UCSD-AML1 (cell line): ENCODE data around the gene PLA2G2F.

ENCODE experiments used
- DNase-seq: peaks from one replicate; lab custom pipeline; 2025; ENCODE audit not compliant: unreplicated experiment; lab: John Stamatoyannopoulos, UW

Gene PLA2G2F

GRCh38 chr1:20138961-20139550 lies at the start of gene PLA2G2F:
PLA2G2F (plus strand) TSS chr1:20139323; CDS start chr1:20139428, 105 bp downstream.
- DNase-seq: no peak

DNA sequence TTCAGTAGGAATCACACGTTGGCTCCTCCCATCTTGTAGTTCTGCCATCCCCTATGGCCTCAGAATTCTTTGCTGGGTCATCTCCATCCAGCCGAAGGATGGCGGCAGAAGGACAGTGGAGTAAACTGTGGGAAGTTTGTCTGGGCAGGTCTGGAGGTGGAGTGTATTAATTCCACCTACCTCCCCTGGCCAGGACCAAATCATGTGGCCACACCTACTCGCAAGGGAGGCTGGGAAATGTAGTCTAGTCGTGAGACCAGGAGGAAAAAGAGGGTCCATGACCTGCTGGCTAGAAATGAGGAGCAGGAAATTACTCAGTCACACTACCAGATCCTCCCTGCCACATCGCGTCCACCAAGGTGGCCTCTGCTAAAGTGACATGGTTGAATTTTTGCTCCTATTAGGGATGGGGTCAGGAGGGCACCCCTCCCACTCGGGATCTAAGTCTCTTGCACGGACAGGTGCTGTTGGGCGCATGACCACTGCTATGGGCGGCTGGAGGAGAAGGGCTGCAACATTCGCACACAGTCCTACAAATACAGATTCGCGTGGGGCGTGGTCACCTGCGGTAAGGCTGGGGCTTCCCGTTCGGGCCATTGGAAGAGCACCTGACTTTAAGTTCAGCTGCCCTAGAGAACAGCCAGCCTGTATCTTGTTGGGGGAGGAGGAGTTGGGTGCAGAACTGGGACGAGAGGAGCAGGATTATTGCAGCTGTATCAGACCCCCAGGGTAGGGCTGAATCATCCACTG lies 49.6 kb upstream of the PLA2G2F start:
- DNase-seq: no peak

DNA sequence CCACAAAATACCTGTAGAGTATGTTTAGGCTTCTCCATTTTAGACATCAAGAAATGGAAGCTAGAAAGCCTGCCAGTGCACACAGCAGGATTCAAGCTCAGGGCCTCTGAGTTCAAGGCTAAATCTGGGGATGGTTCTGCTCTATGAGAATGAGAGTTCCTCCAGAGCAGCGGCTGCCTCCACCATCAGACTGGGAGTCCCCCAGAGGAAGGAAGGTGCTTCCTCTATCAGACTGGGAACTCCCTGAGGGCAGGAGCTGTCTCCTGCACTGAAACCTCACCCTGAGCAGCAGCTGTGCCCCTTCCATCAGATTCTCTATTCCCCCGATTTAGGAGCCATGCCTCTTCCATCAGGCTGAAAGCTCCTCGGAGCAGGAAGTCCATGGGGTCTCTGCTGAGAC lies 49.0 kb upstream of the PLA2G2F start:
- DNase-seq: no peak

- DNase-seq: no peak
These were observed 48.5 kb upstream of the PLA2G2F start for GRCh38 chr1:20090641-20091040.

DNA sequence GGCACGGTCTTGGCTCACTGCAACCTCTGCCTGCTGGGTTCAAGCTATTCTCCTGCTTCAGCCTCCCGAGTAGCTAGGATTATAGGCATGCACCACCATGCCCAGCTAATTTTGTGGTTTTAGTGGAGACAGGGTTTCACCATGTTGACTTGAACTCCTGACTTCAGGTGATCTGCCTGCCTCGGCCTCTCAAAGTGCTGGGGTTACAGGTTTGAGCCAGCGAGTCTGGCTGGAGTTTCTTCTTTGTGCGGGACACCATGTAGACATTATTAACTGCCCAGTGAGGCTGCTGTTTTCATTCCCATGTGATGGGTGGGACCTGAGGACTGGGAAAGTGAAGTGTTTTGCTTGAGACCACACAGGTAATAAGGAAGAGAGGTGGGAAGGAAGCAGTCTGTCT lies 45.8 kb upstream of the PLA2G2F start:
- no peak for DNase-seq

- no peak for DNase-seq
These were observed 45.2 kb upstream of the PLA2G2F start for GRCh38 chr1:20093940-20094391.

GRCh38 chr1:20095564-20096434 lies 43.3 kb upstream of the PLA2G2F start:
- DNase-seq: no peak

DNA sequence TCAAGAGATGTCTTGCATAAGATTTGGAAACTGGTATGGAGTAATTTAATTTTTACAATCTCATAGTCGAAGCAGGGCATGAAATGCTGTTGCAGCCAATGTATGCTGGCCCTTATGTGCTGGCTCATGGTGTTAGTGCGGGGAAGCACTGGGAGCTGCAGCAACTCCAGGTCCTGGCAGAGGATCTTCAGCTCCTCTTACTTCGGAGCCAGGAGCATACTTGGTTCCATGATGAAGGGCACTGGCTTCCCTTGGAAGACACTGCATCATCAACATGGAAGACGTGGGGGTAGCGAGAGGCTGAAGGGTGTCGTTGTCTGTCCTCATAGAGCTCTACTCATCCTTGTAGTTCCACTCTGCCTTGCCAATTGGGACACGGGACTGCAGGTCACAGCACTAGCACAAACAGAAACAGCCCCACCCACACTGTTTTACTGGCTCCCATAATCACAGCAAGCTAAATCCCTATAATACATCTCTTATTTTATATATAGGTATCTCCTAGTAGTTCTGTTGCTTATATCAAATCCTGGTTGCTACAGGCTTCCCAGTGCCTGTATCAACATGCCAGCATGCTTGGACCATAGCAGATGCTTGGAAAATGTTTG lies 42.2 kb upstream of the PLA2G2F start:
- no peak for DNase-seq

DNA sequence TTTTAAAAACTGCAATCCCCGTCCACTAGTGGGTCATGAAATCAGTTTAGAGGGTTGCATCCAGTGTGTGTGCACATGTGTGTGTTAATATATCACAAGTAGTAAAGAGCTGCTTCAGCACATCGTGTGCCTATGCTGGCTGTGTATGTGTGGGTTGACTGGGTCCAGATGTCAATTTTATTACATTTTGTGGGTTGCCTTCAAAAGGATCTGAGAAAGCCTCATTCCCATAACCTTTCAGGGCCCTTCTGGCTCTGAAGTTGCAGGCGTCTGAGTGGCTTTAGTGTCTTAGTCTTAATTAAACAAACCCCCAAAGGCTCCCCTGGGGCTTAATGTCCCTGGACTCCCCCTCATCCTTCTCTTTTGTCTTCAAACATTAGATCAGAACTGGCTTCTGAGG lies 39.6 kb upstream of the PLA2G2F start:
- DNase-seq: no peak

DNA sequence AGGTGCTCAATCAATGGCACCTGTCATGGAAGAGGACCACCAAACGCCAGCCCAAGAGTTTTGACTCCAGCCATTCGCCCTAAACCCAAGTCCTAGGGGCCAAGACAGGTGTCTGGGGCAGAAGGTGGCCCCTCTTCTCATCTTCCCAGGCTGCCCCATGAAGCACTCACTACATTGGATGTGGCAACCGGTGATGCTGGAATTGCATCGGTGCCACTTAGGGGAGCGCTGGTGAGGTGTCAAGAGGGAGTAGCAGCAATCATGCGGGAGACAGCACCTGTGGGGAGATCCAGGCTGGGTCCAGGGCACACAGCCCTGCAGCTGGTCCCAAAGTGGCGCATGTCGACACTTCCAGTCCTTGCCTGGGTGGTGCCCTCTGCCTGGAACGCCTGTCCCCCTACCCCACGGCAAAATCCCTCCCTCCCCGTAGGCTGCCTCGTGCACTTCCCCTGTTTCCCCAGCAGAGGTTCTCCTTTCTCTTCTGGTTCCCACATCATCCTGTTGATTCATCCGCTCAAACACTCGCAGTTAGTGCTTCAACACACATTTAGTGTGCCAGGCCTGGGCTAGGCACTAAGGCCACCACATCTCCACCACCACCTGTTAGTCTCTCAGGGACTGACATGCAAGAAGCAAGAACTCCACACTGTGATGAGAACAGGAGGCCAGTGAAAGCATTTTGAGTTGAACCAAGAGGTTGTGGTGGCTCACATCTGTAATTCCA lies 38.3 kb upstream of the PLA2G2F start:
- peak; percentile 50 for DNase-seq

GRCh38 chr1:20102875-20103274 lies 36.2 kb upstream of the PLA2G2F start:
- DNase-seq: no peak

GRCh38 chr1:20105856-20106255 lies 33.3 kb upstream of the PLA2G2F start:
- no peak for DNase-seq

DNA sequence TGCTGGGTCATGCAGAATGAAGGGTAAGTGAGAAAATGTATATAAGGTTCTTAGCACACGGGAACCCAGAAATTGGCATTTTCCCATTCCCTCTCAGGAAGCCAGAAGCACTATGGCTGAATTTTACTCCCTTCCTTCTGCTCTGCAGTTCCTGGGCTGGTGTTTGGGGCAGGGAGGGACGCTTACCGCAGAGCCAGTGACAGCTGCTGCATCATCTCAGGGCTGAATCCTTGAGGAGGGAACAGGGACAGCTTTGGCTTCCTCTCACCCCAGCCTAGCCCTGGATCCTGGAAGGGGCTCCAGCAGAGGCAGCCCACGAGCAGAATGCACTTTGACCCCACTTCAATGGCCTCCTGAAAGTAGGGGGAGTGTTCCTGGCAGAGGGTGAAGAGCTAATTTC lies 31.8 kb upstream of the PLA2G2F start:
- DNase-seq: no peak

- DNase-seq: no peak
These were observed 31.3 kb upstream of the PLA2G2F start for GRCh38 chr1:20107796-20108195.

- no peak for DNase-seq
These were observed 30.6 kb upstream of the PLA2G2F start for GRCh38 chr1:20108366-20109123.

- no peak for DNase-seq
These were observed 29.8 kb upstream of the PLA2G2F start for GRCh38 chr1:20109223-20109856.

GRCh38 chr1:20110679-20111078 lies 28.4 kb upstream of the PLA2G2F start:
- no peak for DNase-seq

DNA sequence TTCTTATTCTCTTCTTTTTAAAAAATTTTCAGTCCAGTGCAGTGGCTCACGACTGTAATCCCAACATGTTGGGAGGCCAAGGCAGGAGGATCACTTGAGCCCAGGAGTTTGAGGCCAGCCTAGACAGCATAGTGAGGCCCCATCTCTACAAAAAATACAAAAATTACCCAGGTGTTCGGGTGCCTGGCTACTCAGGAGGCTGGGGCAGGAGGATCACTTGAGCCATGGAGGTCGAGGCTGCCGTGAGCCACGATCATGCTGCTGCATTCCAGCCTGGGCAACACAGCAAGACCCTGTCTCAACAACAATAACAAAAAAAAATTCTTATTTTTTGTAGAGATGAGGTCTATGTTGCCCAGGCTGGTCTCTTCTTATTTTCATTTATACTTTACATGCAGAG lies 27.7 kb upstream of the PLA2G2F start:
- no peak for DNase-seq

GRCh38 chr1:20112279-20113000 lies 26.7 kb upstream of the PLA2G2F start:
- no peak for DNase-seq
